NCI-H128 (cell line): ENCODE results near the gene MRGPRD.

Source experiments
- DNase-seq: peaks from one replicate; lab custom pipeline; 2025; ENCODE audit not compliant: unreplicated experiment; lab: John Stamatoyannopoulos, UW

MRGPRD gene

DNA sequence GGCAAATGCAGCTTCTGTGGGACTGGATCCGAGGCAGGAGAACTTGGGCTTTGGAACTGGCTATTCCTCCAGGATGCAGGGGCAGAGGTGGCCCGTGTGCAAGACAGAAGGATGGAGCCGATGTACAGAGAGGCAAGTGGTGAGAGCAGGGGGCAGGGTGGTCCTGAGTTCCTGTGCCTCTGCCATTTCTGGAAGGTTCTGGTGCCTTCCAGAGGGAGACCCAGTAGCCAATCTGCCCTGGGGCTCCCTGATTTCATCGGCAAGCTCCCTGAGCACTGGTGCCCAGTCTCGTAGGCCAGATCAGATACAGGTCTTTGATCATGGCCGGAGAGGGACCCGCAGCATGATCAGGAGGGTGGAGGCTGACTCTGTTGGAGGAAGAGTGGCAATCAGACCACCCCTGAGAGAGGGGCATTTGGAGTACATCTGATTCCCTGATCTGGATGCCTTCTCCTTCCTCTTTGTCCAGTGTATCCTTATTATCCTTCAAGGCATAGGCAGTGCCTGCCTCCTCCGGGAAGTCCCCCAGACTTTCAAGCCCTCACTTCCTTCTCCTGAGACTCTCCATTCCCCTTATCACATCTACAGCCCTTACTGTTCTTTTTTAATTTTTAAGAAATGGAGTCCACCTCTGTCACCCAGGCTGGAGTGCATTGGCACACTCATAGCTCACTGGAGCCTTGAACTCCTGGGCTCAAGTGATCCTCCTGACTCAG is 9.7 kb downstream of the MRGPRD start:
- DNase-seq: no peak

DNA sequence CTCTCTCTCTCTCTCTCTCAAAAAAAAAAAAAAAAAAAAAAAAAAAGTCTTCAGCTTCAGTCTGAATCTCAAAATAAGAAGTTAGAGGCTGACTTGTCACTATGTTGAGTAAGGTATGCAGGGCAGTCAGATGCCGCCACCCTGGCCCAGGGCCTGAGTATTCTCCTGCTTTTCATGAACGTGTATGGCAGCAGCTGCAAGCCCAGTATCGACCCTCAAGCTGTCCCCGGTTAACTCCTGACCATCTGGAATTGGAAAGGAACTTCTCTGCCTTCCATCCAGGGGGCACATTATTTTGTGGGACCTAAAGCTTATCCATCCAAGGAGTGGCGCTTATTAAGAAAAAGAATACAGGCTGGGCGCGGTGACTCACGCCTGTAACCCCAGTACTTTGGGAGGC is 11.4 kb downstream of the MRGPRD start:
- no peak for DNase-seq

DNA sequence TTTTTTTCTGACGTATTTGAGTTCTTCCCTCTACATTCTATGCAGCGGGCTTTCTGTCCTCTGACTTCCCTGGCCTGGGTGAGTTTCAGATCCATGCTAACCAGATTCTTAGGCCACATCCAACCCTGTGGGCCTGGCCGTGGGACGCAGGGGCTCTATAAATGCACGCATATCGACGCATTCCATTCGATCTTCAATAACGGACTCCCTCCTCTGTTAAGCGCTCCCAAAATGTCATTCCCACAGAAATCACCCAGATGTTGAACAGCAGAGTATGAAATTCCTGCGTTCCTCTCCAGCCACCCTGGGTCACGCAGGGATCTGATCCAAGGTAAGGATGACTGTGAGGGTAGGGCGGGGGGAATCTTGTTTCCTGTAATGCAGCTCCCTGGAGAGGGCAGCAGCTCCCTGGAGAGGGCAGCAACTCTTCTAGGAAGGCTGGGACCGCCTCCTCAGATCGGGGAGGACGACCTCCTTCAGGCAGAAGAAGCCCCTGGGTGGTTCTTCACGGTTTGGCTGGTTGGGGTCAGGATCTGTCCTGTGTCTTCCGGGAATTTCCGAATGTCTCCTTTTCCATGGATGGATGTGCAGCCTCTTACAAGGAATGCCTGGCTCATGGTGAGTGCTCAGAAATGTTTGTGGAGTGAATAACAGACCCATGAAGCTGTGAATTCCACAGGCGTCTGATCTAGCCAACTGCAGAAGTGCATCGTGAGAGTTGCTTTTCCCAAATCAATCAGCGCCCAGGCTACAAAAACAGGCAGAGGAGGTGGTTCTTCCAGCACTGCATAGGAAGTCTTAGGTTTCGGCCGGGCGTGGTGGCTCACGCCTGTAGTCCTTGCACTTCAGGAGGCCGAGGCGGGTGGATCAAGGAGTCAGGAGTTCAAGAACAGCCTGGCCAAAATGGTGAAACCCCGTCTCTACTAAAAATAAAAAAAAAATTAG is 12.2 kb downstream of the MRGPRD start:
- DNase-seq: no peak

DNA sequence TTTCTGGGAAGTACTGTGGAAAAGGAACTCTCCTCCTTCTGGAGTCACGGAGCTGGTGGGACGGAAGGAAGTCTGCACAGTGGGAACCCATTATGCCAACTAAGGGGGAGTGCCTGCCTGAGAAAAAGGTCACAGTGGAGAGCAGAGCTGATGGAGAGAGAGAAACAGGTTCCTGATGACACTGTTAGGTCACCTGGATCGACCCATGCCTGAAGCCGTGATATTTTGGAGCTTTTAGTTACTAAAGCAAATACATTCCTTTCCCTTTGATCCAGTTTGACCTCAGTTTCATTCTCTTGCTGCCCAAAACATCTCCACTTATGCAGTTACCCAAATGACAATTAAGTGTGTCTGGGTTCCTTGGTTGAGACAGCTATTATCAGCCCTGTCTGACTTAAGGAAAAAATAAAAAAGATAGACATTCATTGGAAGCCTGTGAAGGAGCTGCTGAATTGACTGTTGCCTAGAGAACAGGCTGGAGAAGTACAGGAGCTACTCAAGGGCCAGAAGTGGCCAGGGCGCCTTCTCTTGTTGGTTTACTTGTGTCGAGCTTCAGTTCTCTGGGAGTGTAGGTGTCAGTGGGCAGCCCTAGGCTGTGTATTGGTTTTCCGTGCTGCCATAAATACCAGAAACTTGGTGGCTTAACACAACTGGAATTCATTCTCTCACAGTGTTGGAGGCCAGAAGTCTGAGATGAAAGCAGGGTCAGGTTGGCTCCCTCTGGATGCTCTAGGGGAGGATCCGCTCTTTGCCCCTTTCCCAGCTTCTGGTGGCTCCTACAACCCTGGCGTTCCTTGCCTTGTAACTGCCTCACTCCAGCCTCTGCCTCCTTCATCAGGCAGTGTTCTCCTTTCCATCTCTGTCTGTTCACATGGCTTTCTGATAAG is 13.6 kb downstream of the MRGPRD start:
- no peak for DNase-seq

DNA sequence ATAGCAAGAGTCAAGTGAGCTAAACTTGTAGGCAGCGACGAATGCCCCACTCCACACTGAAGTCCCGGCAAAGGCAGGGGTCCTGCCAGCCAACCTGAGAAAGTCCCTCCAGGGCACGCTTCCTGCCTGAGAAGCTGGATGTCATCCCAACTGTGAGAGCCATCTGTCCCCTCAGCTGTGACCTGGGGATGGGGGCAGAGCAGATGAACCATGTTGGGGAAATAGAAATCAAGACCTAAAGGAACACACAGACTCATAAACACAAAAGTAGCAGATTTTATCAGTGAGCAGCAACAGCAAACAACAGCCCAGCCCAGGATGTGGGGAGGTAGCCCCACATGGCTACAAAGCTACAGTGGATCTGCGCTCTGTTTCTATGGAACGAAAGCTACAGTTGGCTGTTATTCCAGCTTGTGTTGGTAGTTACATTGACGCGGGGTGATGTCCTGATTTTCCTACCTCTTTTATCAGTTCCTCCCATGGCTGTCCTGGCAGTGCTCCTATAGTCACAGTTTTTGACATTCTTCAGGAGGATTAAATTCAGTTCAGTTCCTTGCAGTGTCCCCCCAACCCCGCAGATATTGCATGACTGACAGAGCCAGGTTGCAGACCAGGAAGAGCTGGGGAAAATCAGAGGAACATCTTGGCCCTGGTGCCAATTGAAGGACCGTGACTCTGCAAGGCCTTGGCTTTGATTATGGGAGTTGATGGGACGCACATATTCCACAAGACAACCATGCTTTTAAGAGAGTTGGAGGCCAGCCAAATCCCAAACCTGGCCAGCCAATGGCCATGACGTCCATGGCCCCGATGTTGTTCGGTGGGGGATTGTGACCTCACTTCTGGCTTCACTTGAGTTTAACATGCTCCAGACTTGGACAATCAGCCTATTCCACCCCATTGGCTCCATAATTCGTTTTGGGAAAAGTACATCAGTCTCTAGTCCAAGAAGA is 14.6 kb downstream of the MRGPRD start:
- no peak for DNase-seq

DNA sequence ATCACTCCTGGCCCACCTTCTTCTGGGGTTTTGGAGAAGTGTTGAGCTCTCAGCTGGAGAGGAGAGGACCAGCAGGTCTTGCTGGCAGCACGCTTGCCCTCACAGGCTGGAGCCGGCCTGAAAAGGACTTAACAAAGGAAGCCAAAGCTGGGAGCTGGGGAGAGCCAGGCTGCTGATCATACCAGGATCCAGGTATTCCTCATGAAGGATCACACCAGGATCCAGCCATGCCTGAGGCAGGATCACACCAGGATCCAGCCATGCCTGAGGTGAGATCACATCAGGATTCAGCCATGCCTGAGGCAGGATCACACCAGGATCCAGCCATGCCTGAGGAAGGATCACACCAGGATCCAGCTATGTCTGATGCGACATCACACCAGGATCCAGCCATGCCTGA is 17.0 kb downstream of the MRGPRD start:
- no peak for DNase-seq

DNA sequence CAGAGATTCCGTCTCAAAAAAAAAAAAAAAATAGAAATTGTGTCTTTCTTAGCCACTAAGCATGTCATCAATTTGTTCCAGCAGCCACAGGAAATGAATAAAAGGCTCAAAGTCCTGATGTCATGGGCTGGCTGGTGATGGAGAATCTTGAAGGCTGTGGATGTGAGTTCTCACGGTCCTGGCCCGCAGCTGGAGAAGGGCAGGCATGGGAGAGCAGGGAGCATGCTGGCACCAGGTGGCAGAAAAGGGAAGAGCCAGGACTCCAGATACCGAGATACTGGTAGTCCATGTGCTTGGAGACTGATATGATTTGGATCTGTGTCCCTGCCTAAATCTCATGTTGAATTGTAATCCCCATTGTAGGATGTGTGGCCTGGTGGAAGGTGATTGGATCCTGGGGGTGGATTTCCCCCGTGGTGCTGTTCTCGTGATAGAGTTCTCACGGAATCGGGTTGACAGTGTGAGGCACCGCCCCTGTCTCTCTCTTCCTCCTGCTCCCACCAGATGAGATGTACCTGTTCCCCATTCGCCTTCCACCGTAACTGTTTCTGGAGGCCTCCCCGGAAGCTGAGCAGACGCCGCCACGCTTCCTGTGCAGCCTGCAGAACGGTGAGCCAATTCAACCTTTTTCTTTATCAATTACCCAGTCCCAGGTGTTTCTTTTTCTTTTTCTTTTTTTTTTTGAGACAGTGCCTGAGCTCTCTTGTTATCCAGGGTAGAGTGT is 18.1 kb downstream of the MRGPRD start:
- DNase-seq: no peak

DNA sequence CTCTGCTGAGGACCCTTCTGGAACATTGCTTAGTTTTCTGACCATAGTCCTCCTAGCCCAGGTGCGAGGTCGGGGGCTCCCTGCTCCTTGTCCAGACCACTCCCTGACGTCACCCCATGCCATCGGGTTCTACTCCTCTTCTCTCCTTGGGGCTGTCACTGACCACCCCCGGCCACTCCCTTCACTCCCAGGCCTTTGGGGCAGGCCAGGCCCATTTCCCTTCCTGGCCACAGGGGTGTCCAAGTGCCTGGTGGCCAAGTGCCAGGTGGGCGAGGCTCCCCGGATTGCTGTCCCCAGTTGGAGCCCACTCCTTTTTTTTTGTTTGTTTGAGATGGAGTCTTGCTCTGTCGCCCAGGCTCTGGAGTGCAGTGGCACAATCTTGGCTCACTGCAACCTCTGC is 19.5 kb downstream of the MRGPRD start:
- DNase-seq: no peak

DNA sequence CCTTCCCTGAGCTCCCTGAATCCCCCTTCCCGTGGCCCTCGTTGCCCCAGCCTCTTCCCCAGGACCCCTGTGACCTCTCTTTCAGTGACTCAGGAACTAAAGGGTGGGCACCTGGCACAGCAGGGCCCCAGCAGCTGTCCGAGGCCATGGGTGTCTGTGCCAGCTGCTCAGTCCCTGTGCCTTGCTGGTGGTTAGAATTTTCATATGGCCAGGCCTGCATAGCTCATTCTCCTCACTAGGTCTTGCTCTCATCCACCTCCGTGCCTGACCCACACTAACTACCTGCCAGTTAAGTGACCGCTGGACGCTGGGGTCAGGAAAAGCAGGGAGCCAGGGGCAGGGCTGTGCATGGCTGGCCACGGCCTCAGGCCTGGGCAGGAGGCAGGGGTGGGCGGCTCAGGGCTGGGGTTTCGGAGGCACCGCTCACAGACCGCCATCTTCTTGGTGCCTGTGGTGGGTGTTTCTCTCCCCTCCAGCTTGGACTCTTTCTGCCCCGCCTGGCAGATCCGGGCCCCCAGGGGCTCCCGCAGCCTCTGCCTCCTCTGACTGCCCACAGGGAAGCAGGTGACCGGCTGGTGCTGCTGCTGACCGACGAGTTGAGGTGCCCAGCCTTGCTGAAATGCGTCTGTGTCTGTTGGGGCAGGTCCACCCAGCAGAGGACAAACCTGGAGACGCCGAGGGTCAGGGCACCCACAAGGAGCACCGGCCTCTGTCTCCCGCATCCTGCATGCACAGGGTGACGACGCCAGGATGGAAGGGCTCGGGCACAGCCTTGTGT is 20.3 kb downstream of the MRGPRD start:
- no peak for DNase-seq

DNA sequence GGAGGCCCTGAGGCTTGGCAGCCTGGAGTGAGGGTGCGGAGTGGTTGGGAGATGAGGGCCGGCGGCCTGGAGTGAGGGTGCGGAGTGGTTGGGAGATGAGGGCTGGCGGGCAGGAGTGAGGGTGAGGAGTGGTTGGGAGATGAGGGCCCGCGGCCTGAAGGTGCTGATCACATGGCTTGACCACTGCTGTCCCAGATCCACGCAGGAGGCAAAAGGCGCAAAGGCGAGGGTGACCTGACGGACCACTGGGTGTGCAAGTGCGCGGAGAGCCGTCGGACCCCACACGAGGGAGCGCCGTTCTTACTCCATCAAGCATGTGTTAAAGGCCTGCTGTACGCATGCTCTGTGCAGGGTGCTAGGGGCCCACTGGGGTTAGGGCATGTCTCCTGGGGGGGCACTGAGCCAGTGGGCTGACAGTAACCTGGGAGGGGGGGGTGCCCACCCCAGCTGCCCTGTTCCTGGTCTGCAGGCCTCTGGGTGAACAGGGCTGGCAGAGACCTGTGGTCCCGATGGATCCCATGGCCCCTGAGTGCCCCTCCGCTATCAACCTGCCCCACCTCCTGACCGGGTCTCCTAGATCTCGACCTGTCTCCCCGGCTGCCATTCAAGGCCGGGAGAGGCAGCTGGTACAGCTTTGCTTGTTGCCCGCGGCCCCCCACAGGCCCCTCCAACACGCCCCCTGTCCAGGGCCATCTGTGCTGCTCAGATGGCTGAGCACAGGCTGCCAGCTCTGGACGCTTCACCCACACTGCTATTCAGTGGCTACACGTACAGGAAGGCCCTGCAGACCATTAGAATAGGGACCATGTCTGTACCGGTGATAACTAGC is 21.1 kb downstream of the MRGPRD start:
- no peak for DNase-seq

DNA sequence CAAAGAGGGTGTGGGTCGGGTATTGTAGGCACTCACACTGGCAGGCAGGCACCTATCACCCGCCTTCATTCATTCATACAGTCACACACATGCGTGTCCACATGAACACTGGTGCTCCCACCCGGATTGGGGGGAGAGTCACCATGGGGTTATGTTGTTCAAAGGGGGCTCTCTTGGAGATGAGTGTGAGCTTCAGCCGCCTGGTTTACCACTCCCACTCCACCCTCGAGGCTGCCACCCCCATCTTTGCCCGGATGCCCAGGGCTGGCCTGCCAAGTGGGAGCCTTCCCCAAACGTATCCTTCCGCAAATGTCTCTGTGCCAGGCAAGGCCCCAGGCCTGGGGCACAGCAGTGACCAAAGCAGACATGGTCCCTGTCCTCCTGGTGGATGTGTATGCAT is 22.6 kb downstream of the MRGPRD start:
- DNase-seq: no peak

DNA sequence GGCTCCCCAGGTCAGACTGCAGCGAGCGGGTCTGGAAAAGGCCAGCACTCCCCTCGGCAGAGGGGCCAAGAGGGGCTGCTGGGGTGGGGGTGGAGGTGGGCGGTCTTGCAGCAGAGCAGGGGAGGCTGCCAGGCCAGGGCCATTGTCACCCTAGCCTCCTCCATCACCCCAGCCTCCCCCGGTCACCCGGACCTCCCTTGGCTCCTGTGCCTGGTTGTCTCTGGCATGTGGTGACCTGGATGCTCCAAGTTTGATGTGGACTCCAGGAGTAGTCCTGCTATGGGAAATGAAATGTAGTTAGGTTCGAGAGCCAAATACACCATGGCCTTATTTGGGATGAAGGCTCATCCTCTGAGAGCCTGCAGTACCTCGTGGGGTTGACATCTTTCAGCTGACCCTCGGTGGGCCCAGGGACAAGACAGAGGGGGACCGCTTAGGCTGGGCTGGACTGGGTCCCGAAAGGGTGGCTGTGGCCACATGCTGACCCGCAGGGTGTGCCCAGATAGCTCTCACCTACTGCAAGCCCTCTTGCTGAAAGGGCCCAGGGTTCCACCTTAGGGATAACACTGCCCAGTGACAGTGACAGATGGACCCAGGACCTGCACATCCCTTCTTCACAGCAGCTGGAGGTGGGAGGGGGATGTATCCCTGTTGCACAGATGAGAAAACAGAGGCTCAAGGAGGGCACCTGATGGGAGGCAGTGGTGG is 24.1 kb downstream of the MRGPRD start:
- no peak for DNase-seq

DNA sequence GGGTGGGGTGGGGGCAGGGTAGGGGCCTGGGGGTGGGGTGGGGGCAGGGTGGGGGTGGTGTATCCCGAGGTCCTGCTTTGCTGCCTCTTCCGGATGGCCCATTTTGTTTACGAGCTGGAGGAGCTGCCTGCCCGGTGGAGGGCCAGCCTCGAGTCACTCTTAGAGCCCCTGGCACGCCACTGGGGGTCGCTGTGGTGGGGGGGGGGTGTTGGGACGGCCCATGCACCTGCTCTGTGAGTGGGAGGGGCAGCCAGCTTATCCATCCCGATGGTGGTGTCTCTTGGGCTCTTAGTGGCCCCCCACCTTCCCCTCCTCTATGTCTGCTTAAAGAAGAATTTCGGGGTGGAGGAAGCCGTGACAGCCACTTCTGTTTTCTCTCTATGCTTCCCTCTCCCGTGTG is 24.6 kb downstream of the MRGPRD start:
- no peak for DNase-seq

DNA sequence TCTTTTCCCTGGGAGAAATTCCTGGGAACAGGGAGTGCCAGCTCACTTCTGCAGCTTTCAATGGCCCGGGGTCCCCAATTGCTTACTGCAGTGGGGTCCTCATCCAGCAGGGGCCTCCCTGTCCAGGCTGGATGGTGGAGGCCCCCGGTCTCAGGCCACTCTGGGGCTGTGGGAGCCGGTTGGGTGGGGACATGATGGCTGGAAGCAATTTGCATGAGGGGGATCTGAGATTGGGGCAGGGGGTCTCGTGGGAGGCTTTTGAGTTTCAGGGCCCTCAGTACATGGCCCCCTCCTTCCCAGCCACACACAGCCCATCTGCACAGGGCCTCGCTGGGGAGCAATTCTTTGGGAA is 25.2 kb downstream of the MRGPRD start:
- DNase-seq: no peak

DNA sequence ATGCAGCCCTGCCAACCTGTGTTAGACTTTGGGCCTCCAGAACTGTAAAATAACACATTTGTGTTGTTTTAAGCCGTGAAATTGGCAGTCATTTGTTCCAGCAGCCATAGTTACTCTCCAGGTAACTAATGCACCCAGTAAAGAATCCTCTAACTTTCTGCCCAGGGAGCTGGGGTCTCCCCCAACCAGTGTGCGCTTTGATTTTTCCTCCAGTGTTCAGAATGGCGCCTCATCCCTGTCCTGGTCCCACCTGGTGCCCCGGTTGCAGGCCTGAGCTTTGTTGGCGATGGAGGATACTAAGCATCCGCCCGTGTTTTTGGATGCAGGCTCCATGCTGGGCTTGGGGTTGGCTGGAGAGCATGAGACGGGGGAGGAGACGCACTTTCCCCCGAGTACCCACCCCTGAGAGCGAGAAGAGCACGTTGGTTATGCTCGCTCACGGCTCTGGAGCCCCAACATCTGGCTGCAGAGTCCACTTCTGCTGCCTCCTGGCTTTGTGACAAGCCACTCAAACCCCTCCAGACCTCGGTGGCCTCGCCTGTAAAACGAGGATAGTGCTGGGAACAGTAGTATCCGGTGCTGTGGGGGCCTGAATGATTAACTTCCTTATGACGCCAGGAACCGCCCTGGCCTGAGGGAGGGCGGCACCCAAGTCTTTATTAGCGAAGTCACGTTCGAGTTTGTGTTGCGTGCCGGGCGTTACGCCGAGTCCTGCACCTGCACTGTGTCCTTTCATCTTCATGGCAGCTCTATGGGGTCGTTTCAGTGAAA is 25.8 kb downstream of the MRGPRD start:
- no peak for DNase-seq

DNA sequence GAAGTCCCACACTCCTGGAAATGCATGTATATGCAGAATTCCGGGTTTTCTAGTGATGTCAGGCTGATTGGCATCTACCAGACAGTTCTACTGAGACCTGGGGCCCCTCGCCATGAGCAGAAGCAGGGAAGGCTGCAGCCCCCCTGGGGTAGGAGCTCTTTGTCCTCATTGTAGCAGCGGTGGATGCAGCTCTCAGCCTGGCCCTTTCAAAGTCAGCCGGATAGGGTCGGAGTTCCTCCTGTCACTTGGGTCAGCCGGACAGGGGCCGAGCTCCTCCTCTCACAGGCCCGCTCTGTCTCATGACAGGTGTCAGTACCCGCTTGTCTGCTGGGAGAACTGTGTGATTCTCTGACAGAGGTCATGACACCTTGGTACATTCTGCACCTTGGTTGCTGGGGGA is 30.0 kb downstream of the MRGPRD start:
- no peak for DNase-seq

DNA sequence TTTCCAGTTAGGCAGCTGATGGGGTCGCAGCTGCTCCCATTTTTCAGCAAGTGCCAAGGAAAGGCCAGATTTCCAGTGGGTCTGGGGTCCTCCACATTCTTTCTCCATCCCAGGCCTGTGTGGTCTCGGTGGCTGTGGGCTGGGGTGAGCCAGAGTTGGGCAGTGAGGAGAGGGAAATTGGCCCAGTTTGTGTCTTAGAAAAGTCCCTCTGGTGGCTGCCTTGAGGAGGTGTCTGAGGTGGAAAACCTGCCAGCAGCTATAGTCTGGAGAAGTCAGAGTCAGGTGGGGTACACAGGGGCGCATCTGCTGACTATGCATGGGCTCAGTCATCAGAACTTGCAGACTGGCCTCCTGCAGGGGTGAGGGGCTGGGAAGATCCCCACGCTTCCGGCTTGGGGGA is 30.5 kb downstream of the MRGPRD start:
- DNase-seq: no peak
